Naive thymus-derived CD4-positive, alpha-beta T cell (primary cell): Measurements from ENCODE around the gene ADO. TPM values are rescaled to one million over a fixed set of nuclear protein-coding genes. Genes with fewer than 3 reads are reported as not detected.

ENCODE experiments used
- ATAC-seq: fragments of 150-1000 bp; cut with Tn5 transposase; 2 replicates; pipeline ENCODE4 v1.10.0; 2021; ENCODE audit warnings: mild to moderate bottlenecking, moderate library complexity
- CTCF ChIA-PET: fragments of 350-600 bp; sonication (Branson Sonifier 250); formaldehyde crosslinking; loops from one replicate; lab custom pipeline; 2021; ENCODE audit warnings: antibody characterized with exemption; lab: Charles Lee
- POLR2A ChIA-PET: fragments of 350-600 bp; sonication (Branson Sonifier 250); formaldehyde crosslinking; loops from one replicate; lab custom pipeline; 2021; ENCODE audit warnings: antibody characterized with exemption, inconsistent platforms; lab: Charles Lee
- DNase-seq, 9 donors: peaks; one replicate each; pipeline versions ENCODE4 v3.0.0 to v3.0.0-alpha.2; 2020 to 2022; ENCODE audit warnings: mixed read lengths in 1 of 9
- H3K27ac ChIP-seq: one replicate; pipeline ENCODE4 v1.7.0; 2013; ENCODE audit warnings: mild to moderate bottlenecking, low read depth, low read length, moderate library complexity
- H3K27me3 ChIP-seq, 2 donors: one replicate each; pipeline ENCODE4 v1.7.0; 2013; ENCODE audit warnings: low read length in 2 of 2, mild to moderate bottlenecking in 2 of 2, moderate library complexity in 2 of 2; ENCODE audit not compliant: control insufficient read depth in 2 of 2, insufficient read depth in 2 of 2
- H3K36me3 ChIP-seq, 3 experiments: 1 replicate in 2 of 3; 2 replicates in 1 of 3; pipeline ENCODE4 v1.7.0; 2013; ENCODE audit warnings: low read length in 3 of 3, mild to moderate bottlenecking in 3 of 3, moderate library complexity in 1 of 3; ENCODE audit not compliant: insufficient read depth in 3 of 3, control insufficient read depth in 2 of 3
- H3K4me1 ChIP-seq, 2 donors: one replicate each; pipeline ENCODE4 v1.7.0; 2013; ENCODE audit warnings: low read length in 2 of 2, mild to moderate bottlenecking in 2 of 2, moderate library complexity in 1 of 2; ENCODE audit not compliant: control insufficient read depth in 2 of 2, insufficient read depth in 2 of 2
- H3K4me3 ChIP-seq: 2 replicates; pipeline ENCODE4 v1.7.0; 2013; ENCODE audit warnings: mild to moderate bottlenecking, low read length
- H3K9me3 ChIP-seq, 3 experiments: 1 replicate in 2 of 3; 2 replicates in 1 of 3; pipeline ENCODE4 v1.7.0; 2013; ENCODE audit warnings: low read length in 3 of 3; ENCODE audit not compliant: control insufficient read depth in 2 of 3
- H3K27ac Mint-ChIP-seq, 9 donors: one replicate each; pipeline ENCODE4 v1.8.0; 2020 to 2022; ENCODE audit warnings: mixed read lengths in 9 of 9, mild to moderate bottlenecking in 8 of 9, moderate library complexity in 5 of 9, inconsistent platforms in 2 of 9
- H3K27me3 Mint-ChIP-seq, 5 donors: one replicate each; pipeline ENCODE4 v1.8.0; 2021 to 2022; ENCODE audit warnings: mixed read lengths in 5 of 5, mild to moderate bottlenecking in 1 of 5
- H3K36me3 Mint-ChIP-seq, 5 donors: one replicate each; pipeline ENCODE4 v1.8.0; 2020 to 2022; ENCODE audit warnings: mixed read lengths in 5 of 5, mild to moderate bottlenecking in 3 of 5, inconsistent platforms in 1 of 5
- H3K4me1 Mint-ChIP-seq, 7 donors: one replicate each; pipeline ENCODE4 v1.8.0; 2020 to 2022; ENCODE audit warnings: mixed read lengths in 7 of 7, mild to moderate bottlenecking in 3 of 7, inconsistent platforms in 1 of 7
- H3K4me3 Mint-ChIP-seq, 10 donors: one replicate each; pipeline ENCODE4 v1.8.0; 2020 to 2022; ENCODE audit warnings: mild to moderate bottlenecking in 10 of 10, mixed read lengths in 10 of 10, moderate library complexity in 6 of 10, inconsistent platforms in 2 of 10
- H3K9me3 Mint-ChIP-seq, 11 donors: one replicate each; pipeline ENCODE4 v1.8.0; 2020 to 2022; ENCODE audit warnings: mixed read lengths in 11 of 11, mild to moderate bottlenecking in 4 of 11, inconsistent platforms in 1 of 11, moderate library complexity in 1 of 11
- intact Hi-C, 2 donors: fragments of 100-400 bp; cut with micrococcal nuclease; formaldehyde crosslinking; loops; one replicate each; pipeline ENCODE4 v1.15.1; 2023
- polyA plus RNA-seq, 2 donors: library from polyadenylated mRNA; unstranded; fragments of 300-500 nt; fragmentation: Illumina TruSeq; gene quantifications; one replicate each; pipeline ENCODE4 v1.2.3, GENCODE V29; 2021
- total RNA-seq, 6 experiments: library from RNA in 5 of 6; stranded (reverse) in 5 of 6; gene quantifications; 1 replicate in 5 of 6; 2 replicates in 1 of 6; pipeline ENCODE4 v1.2.3 and lab custom pipeline; 2021 to 2026

Gene ADO
- total and polyA plus RNA-seq, 7 experiments from 2014 or later: 2.0 to 21.3 (median 12.4) TPM

DNA sequence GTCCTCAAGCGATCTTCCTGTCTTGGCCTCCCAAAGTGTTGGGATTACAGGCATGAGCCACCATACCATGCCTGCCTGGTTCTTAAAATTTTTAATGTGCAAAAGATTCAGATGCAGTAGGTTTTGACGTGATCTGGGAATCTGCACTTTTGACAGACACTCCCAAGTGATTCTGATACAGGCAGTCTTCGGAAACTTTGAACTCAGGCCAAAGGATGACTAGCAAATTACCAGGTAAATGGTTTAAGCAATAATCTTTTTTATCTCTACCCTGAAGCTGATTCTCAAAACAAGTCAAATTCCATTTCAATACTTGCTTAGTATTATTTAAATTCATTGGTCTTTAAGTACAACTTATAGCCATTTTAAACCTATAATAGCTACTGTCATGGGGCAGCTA is 2.6 kb upstream of the ADO start:
- no peaks in the 10 kb centered on the region for H3K36me3 ChIP-seq
- H3K4me3 Mint-ChIP-seq: peak overlapping the region in 1 of 10 donors; percentile 63
- DNase-seq: no peak
- ATAC-seq: no peak
- H3K9me3 ChIP-seq: no peaks in the 10 kb centered on the region
- peaks cover 0 to 6% (median 0%) of the 10 kb centered on the region in 11 donors for H3K9me3 Mint-ChIP-seq
- peaks cover 13 to 24% (median 19%) of the 10 kb centered on the region in 7 donors for H3K4me1 Mint-ChIP-seq
- intact Hi-C loops: loop anchor here (5.0 kb wide), 2 partner anchors 275 to 900 kb away; partner anchors contain the start of gene ARID5B (in 1 of the 2)
- H3K36me3 Mint-ChIP-seq: peaks cover 0 to 11% (median 9%) of the 10 kb centered on the region in 5 donors
- H3K27me3 ChIP-seq: no peaks in the 10 kb centered on the region
- peaks cover 14 to 46% (median 21%) of the 10 kb centered on the region in 5 donors for H3K27me3 Mint-ChIP-seq
- ChIA-PET CTCF (interaction anchor here (0.6 kb wide), 1 partner anchor 14 kb away, joined by 3 read pairs; no protein-coding TSS in a partner anchor), POLR2A (interaction anchor here (0.9 to 6.2 kb wide), 3 partner anchors 14 to 207 kb away, joined by 3 to 80 read pairs (median 21); partner anchors contain the start of gene EGR2)
- no peak overlapping the region for H3K4me3 ChIP-seq
- H3K27ac ChIP-seq: no peak overlapping the region
- peaks cover 13 to 15% of the 10 kb centered on the region in 2 donors for H3K4me1 ChIP-seq
- no peak overlapping the region for H3K27ac Mint-ChIP-seq

DNA sequence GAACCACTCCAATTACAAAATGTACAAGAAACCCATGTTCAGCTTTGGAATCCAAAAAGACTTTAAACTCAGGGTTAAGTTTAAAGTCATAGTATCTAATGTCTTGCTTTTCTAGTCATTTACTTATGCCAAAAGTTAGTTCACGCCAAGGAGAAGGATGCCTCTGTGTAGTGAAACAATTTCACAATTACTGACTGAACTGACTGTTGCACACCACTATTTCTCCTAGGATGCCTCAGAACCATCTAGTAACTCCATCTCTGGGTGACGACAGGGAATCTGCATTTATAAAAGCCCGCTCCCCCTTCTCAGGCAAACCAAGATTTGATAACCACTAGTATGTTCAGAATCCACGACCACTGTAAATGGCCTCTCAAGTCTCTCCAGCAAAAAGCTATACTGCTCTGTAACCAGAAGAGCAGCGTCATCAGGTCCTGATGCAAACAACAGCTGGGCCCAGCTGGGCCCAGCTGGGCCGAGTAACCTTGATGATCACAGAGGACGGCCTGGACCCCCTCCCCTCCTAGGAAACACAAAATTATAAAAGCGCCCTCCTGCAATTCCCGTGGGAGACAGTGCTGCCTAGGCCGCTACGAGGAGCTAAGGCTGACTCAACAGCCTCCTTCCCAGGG is 680 bp upstream of the ADO start:
- peak overlapping the region; percentile 86 for H3K27ac ChIP-seq
- H3K9me3 ChIP-seq: no peaks in the 10 kb centered on the region
- DNase-seq (no peak), ATAC-seq (no peak)
- intact Hi-C loops: loop anchor here (1.0 to 5.0 kb wide), 10 partner anchors 12 to 902 kb away; partner anchors contain the start of genes EGR2 (in 2 of the 2), NRBF2 (in 2 of the 2) and ARID5B (in 1 of the 2)
- H3K4me1 Mint-ChIP-seq: peaks cover 22 to 43% (median 39%) of the 10 kb centered on the region in 7 donors
- peaks cover 0 to 19% (median 9%) of the 10 kb centered on the region in 5 donors for H3K36me3 Mint-ChIP-seq
- ChIA-PET CTCF (interaction anchor here (0.9 to 1.9 kb wide), 2 partner anchors 13 to 15 kb away, joined by 3 to 11 read pairs; partner anchors contain the start of gene EGR2), POLR2A (interaction anchor here (0.6 to 6.2 kb wide), 12 partner anchors 12 to 902 kb away, joined by 3 to 80 read pairs (median 4); partner anchors contain the start of genes EGR2 and NRBF2)
- peaks cover 0 to 6% (median 0%) of the 10 kb centered on the region in 11 donors for H3K9me3 Mint-ChIP-seq
- peak overlapping the region; percentile 93 to 100 (median 98) for H3K27ac Mint-ChIP-seq
- peaks cover 0 to 28% (median 4%) of the 10 kb centered on the region in 5 donors for H3K27me3 Mint-ChIP-seq
- peaks cover 15 to 19% of the 10 kb centered on the region in 2 donors for H3K4me1 ChIP-seq
- H3K27me3 ChIP-seq: no peaks in the 10 kb centered on the region
- peak overlapping the region; percentile 66 for H3K4me3 ChIP-seq
- H3K4me3 Mint-ChIP-seq: peak overlapping the region; percentile 90 to 100 (median 96)
- no peaks in the 10 kb centered on the region for H3K36me3 ChIP-seq

DNA sequence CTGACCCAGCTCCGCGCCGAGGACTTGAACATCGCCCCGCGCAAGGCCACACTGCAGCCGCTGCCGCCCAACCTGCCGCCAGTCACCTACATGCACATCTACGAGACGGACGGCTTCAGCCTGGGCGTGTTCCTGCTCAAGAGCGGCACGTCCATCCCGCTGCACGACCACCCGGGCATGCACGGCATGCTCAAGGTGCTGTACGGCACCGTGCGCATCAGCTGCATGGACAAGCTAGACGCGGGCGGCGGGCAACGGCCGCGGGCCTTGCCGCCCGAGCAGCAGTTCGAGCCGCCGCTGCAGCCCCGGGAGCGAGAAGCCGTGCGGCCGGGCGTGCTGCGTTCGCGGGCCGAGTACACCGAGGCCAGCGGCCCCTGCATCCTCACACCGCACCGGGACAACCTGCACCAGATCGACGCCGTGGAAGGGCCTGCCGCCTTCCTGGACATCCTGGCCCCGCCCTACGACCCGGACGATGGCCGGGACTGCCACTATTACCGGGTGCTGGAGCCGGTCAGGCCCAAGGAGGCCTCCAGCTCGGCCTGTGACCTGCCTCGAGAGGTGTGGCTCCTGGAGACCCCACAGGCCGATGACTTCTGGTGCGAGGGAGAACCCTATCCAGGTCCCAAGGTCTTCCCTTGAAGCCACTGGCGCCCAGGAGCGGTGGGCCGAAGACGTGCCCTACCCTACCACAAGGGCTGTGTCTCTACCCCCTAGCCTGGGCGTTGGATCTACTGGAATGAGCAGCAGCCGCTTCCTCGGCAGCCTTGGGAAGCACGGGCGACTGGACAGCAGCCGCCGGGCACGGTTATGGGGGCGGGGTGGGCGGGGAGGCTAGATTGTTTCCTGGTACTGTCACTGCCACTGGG is 945 bp downstream of the ADO start:
- peak overlapping the region; percentile 66 for H3K4me3 ChIP-seq
- intact Hi-C loops: loop anchor here in 1 of 2 donors (2.0 kb wide), 3 partner anchors 27 to 903 kb away; no protein-coding TSS in a partner anchor
- peaks cover 0 to 6% (median 0%) of the 10 kb centered on the region in 11 donors for H3K9me3 Mint-ChIP-seq
- H3K4me3 Mint-ChIP-seq: peak overlapping the region; percentile 88 to 99 (median 90)
- no peaks in the 10 kb centered on the region for H3K27me3 ChIP-seq
- no peak for ATAC-seq
- ChIA-PET CTCF (interaction anchor here (0.5 to 0.8 kb wide), 2 partner anchors 192 to 268 kb away, joined by 3 read pairs; no protein-coding TSS in a partner anchor), POLR2A (interaction anchor here (0.7 to 6.2 kb wide), 8 partner anchors 10 to 351 kb away, joined by 3 to 80 read pairs (median 5); partner anchors contain the start of gene EGR2)
- H3K4me1 Mint-ChIP-seq: peaks cover 23 to 48% (median 45%) of the 10 kb centered on the region in 7 donors
- H3K27me3 Mint-ChIP-seq: peaks cover 0 to 12% (median 0%) of the 10 kb centered on the region in 5 donors
- H3K36me3 Mint-ChIP-seq: peaks cover 0 to 23% (median 9%) of the 10 kb centered on the region in 5 donors
- peak in 1 of 9 donors; percentile 25 for DNase-seq
- no peaks in the 10 kb centered on the region for H3K9me3 ChIP-seq
- peaks cover 15 to 19% of the 10 kb centered on the region in 2 donors for H3K4me1 ChIP-seq
- peak overlapping the region; percentile 86 for H3K27ac ChIP-seq
- H3K27ac Mint-ChIP-seq: peak overlapping the region; percentile 74 to 99 (median 86)
- H3K36me3 ChIP-seq: no peaks in the 10 kb centered on the region

DNA sequence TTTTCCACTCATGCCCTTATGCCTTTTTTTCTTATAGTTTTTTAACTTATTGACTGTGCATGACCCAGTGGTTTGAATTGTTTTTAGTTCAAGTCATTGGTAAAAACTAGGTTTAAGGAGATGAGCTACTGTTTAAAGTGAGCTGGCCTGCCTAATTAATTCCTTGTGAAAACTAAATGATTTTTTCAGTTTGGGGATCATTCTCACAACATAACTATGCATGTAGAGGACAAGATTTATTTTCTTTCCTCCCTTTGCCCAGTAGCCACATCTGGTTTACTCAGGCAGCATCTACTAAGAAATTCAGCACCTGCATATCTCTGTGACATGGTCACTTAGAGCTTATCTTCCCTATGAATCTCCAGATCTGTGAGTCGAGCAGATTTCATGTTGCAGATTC is 1.7 kb downstream of the ADO start:
- no peak for ATAC-seq
- Mint-ChIP-seq H3K36me3 (peaks cover 0 to 26% (median 9%) of the 10 kb centered on the region in 5 donors), H3K4me1 (peaks cover 24 to 53% (median 51%) of the 10 kb centered on the region in 7 donors), H3K27me3 (peaks cover 0 to 5% (median 0%) of the 10 kb centered on the region in 5 donors), H3K27ac (peak overlapping the region in 7 of 9 donors; percentile 60 to 99 (median 69)), H3K9me3 (peaks cover 0 to 6% (median 0%) of the 10 kb centered on the region in 11 donors), H3K4me3 (peak overlapping the region; percentile 82 to 99 (median 90))
- Histone ChIP-seq H3K4me1 (peaks cover 15 to 19% of the 10 kb centered on the region in 2 donors), H3K9me3 (no peaks in the 10 kb centered on the region), H3K27ac (no peak overlapping the region), H3K4me3 (peak overlapping the region; percentile 9), H3K36me3 (no peaks in the 10 kb centered on the region), H3K27me3 (no peaks in the 10 kb centered on the region)
- ChIA-PET POLR2A (interaction anchor here (0.9 to 6.2 kb wide), 5 partner anchors 10 to 320 kb away, joined by 3 to 80 read pairs (median 5); partner anchors contain the start of gene EGR2), CTCF (interaction anchor here (0.5 to 1.0 kb wide), 4 partner anchors 11 to 269 kb away, joined by 3 to 7 read pairs (median 4); no protein-coding TSS in a partner anchor)
- intact Hi-C loops: no loop called here
- DNase-seq: no peak

DNA sequence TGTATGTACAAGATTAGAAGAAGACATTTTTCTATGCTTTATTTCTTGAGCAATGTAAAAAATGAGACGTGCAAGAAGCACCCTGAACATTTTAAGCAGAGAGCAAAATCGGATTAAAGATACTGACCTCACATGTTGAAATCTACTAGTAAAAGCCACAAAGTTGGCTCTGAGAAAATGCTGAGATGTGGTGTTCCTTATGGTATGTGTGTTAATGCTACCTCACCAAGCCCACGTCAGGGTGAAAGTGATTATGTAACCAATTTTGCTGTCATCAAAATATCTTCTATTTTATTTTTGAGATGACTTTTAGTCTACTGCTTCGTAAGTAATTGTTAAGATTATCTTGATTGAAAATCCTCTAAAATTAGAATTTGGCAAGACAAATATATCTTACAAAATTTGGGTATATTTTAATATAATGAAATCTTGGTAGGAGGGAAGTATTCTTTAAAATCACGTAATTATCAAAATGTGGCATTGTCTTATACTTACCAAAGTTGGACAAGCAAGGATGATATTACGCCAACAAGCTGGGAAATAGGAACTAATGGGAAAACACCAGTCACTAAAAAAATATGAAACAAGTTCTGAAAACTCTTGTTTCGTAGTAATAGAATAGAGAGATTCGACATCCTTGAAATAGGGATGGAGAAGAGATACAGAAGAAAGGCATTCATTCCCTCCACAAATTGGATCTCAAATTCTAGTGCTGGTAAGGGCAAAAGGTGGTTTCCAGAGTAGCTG is 5.8 kb downstream of the ADO start:
- Histone ChIP-seq H3K9me3 (no peaks in the 10 kb centered on the region), H3K27ac (no peak overlapping the region), H3K36me3 (no peaks in the 10 kb centered on the region), H3K27me3 (no peaks in the 10 kb centered on the region), H3K4me3 (no peak overlapping the region), H3K4me1 (peaks cover 19 to 22% of the 10 kb centered on the region in 2 donors)
- intact Hi-C loops: loop anchor here in 1 of 2 donors (10.0 kb wide), 1 partner anchor 546 kb away; the partner anchor contains the start of gene RTKN2
- Mint-ChIP-seq H3K9me3 (no peaks in the 10 kb centered on the region), H3K4me3 (no peak overlapping the region), H3K4me1 (peaks cover 39 to 76% (median 71%) of the 10 kb centered on the region in 7 donors), H3K27ac (peak overlapping the region in 1 of 9 donors; percentile 1), H3K36me3 (peaks cover 0 to 40% (median 8%) of the 10 kb centered on the region in 5 donors), H3K27me3 (peaks cover 0 to 28% (median 0%) of the 10 kb centered on the region in 5 donors)
- DNase-seq (no peak), ATAC-seq (no peak)
- CTCF ChIA-PET: interaction anchor here (1.2 kb wide), 1 partner anchor 11 kb away, joined by 4 read pairs; no protein-coding TSS in a partner anchor
- POLR2A ChIA-PET: interaction anchor here (0.7 to 1.1 kb wide), 2 partner anchors 173 to 193 kb away, joined by 3 to 4 read pairs; no protein-coding TSS in a partner anchor
